A673 (cell line): Measurements from ENCODE around the gene SPATA2L.

Source experiments
- CTCF ChIP-seq: fragments of 300-800, 200-600 bp; sonication (generic); conservative IDR thresholded peaks from 2 replicates; pipeline ENCODE4 v1.5.1; 2017; ENCODE audit warnings: low read depth, mild to moderate bottlenecking, antibody characterized with exemption, low read length, moderate library complexity, mixed read lengths
- EZH2 ChIP-seq: fragments of 200-600 bp; sonication (generic); IDR thresholded peaks from 2 replicates; pipeline ENCODE4 v1.6.1; 2017; ENCODE audit warnings: borderline replicate concordance, low read depth, mild to moderate bottlenecking, mixed read lengths, antibody characterized with exemption, low read length; ENCODE audit not compliant: poor library complexity, severe bottlenecking

- TF ChIP-seq CTCF (no peak), EZH2 (no peak)
Measured at GRCh38 chr16:89711601-89712273, 10.2 kb upstream of the SPATA2L start.
